ENCODE data around the gene TMPRSS13.

The TMPRSS13 gene

GRCh38 chr11:117912497-117912896, 16.7 kb downstream of the TMPRSS13 start:
- no peak for DNase-seq (ENCODE audit: low spot score)

DNA sequence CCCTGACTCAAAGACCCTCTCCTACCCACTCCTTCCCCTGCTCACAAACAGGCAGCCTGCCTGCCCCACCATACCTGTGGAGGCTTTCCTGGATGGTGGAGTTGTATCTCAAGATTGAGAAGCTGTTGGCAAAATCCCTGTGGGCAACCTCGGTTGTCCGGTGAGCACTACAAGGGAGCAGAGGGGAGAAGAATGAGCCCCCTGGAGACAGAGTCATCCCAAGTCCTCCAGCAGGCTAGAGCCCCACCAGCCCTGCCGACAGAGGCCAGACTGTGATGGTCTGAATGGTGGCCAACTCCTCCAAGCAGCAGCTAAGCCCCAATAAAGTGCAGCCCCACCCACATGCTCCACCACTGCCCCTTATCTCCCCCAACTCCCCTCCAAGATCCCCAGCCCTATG, 17.5 kb downstream of the TMPRSS13 start:
- no peak for DNase-seq (ENCODE audit: low spot score)

GRCh38 chr11:117910941-117911655, 18.1 kb downstream of the TMPRSS13 start:
- DNase-seq (ENCODE audit: low spot score), result no peak

DNA sequence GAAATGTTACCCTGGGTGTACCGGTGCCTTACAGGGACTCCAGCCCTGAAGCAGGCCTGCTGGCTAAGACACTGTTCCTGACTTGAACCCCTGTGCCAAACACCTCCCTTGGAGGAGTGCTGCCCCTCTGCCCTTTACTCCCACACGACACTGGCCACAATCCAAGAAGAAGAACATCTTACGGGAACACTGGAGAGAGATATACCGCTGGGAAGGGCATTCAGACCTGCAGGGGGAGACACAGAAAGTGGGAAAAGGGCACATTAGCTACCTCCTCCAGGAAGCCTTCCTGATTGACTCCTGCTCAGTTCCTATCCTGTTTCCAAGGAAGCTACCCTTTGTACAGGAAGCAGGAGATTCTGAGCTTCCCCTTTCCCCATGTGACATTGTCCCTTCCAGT, 18.7 kb downstream of the TMPRSS13 start:
- DNase-seq (ENCODE audit: low spot score), result no peak

DNA sequence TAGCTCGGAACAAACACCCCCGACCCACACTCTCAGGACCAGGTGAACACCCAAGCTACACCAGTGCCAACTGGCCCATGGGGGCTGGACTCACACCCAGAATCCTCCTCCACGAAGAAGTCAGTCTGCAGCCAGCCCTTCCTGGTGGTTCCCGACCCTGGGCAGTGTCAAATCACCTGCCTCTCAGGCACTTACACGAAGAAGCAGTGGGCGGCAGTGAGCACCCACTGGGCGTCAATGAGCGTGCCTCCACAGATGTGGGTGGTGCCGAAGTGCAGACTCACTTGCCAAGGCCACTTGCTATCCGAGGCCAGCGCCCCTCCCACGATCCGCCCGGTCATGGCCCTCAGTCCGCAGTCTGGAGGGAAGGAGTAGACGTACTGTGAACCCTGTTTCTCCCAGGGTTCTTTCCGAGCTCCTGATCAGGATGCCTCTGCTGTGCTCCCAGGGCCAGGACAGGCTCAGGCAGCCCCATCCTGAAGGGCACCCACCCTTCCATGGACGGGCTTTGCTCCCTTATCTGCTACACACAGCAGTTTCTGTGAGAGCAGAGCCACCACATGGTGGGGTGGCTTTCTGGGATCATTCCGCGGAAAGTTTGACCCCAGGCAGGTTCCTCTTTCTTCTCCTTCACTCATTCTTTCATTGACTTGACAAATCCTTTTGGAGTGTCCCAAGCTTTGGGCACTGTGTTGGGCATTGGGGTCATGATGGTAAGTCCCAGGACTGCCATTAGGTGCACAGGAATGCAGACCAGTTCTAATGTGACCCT, 19.4 kb downstream of the TMPRSS13 start:
- no peak for DNase-seq (ENCODE audit: low spot score)

GRCh38 chr11:117908959-117909610, 20.1 kb downstream of the TMPRSS13 start:
- no peak for DNase-seq (ENCODE audit: low spot score)

- no peak for DNase-seq (ENCODE audit: low spot score)
Measured at GRCh38 chr11:117908109-117908895, 20.9 kb downstream of the TMPRSS13 start.

GRCh38 chr11:117907276-117908108, 21.7 kb downstream of the TMPRSS13 start:
- peak; percentile 41 for DNase-seq (ENCODE audit: low spot score)

DNA sequence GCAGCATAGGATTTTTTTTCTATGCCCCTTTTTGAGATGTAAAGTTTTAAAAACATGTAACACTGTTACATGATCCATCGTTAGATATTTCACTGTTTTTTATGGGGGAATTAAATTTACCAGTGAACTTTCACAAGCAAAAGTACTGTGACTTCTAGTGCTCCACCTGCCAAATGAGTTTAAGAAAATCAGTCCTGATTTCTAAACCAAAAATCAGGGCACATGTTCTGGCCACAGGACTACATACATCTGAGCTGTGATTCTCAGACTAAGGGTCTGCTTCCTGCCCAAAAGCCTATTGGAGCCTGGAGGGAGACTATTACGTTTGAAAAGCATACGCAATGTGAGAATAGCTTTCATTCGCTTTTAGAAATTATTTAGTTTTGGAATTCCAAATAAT, 22.5 kb downstream of the TMPRSS13 start:
- no peak for DNase-seq (ENCODE audit: low spot score)

DNA sequence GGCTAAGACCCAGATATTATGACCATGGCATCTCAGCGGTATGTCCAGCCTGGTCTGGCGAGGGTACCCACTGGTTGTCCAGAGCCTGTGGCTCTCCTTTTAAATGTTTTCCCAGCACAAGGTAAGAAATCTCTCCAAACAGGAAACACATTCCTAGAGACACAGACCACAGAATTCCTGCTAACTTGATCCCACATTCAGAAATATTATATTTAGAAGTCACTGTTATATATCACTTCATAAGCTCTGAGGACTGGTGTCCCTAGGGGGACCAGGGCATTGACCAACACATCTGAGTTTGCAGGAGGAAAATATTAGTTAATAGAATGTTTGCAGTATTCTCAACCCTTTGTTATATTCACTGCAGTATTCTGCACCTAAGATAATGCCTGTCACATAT, 23.1 kb downstream of the TMPRSS13 start:
- no peak for DNase-seq (ENCODE audit: low spot score)

DNA sequence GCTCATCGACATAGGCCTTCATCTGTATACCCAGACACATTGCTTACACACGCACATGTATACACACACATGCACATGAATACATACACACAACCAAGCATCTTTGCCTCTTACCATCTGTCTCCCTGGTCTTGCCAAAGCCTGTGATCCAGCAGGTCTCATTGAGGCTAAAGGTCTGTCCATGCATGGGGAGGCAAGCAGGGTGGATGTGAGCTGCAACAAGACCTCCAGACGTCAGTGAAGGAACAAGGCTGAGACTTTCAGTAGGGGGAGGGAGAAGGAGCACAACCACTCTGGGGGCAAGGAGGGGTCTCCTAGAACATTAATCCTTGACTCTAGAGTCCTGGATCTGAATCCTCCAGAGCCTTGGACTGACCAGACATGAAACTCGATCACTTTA, 23.7 kb downstream of the TMPRSS13 start:
- no peak for DNase-seq (ENCODE audit: low spot score)

GRCh38 chr11:117903505-117904382, 25.5 kb downstream of the TMPRSS13 start:
- no peak for DNase-seq (ENCODE audit: low spot score)

- DNase-seq (ENCODE audit: low spot score), result no peak
Measured at GRCh38 chr11:117902001-117902845, 27.0 kb downstream of the TMPRSS13 start.

- DNase-seq (ENCODE audit: low spot score), result no peak
Measured at GRCh38 chr11:117901601-117902000, 27.6 kb downstream of the TMPRSS13 start.

GRCh38 chr11:117900720-117901440, 28.3 kb downstream of the TMPRSS13 start:
- no peak for DNase-seq (ENCODE audit: low spot score)

- DNase-seq (ENCODE audit: low spot score), result no peak
Measured at GRCh38 chr11:117900121-117900648, 29.0 kb downstream of the TMPRSS13 start.

DNA sequence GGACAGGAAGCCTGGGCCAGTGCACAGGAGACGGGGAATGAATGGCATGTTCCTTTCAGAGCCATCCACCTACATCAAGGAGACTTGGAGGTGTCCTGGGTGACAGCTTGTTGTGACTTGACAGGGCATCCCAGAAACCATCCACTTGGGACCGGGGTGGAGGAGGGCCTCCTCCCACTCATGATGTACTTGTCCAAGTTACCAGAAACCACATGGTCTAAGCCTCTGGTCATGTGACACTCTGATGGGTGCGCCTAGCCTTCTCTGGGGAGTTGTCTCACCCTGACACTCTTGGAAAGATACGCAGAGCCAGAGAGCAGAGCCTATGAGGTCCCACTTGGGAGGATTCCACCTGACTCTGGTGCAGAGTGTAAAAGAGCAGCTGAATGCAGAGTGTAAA, 31.1 kb downstream of the TMPRSS13 start:
- no peak for DNase-seq (ENCODE audit: low spot score)

GRCh38 chr11:117892651-117893050, 36.6 kb downstream of the TMPRSS13 start:
- no peak for DNase-seq (ENCODE audit: low spot score)

Measured in hepatic stellate cell (primary cell).